KG1 (cell line): Measurements from ENCODE around the gene UTY.
"Not testable (repeated sequence)": the region's sequence is repeated elsewhere in the genome, so short reads cannot be mapped to it uniquely, and the experiment has no call there.

Experiments
- DNase-seq: peaks from one replicate; lab custom pipeline; 2025; lab: John Stamatoyannopoulos, UW

Gene UTY

DNA sequence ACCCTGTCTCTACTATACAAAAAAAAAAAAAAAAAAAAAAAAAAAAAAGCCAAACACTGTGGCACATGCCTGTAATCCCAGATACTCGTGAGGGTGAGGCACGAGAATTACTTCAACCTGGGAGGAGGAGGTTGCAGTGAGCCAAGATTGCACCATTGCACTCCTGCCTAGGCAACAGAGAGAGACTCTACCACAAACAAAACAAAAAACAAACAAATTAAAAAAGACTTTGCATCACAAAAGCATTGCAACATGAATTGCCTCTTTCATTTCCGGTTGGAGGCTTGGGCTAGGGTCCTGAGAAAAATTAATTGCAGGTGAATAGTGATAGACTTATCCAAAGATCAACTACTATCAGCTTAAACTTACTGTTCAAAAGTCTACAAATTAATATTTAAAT is 180.4 kb downstream of the UTY start:
- DNase-seq = no peak

DNA sequence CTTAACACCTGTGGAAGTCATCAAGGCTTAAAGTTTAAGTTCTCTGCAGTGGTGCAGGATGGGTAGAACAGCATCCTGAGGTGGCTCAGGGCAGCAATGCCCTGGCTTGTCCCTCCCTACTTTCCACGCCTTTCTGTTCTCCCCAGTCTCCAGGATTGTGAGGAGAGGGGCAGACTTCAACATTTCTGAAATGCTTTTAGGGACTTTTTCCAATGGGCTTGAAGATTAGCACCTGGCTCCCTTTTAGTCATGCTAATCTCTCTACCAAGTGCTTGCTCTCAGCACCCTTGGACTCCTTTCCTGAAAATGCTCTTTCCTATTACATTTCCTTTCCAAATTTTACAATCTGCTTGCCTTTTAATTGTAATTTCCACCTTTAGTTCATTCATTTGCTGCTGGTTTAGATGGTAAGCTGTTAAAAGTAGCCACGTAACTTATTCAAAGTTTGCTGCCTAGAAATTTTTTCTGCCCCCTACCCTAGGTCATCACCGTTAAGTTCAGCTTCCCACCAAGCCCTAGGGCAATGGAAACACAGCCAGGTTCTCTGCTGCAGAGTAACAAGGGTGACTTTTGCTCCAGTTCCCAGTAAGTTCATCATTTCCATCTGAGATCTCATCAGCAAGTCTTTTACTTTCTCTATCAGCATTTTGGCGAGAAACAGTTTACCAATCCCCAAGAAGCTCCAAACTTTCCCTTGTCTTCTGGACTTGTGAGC is 183.5 kb downstream of the UTY start:
- no peak for DNase-seq

DNA sequence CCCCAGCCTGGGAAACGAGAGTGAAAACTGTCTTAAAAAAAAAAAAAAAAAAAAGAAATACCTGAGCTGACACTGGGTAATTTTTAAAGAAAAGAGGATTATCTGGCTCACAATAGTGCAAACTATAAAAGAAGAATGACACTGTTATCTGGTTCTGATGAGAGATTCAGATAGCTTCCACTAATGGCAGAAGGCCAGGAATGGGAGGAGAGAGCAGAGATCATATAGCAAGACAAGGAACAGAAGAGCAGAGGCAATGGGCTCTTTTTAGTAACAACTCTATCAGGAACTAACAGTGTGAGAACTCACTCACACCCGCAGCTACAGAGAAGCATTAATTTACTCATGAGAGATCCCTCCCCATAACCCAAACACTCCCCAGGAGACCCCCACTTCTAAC is 184.8 kb downstream of the UTY start:
- DNase-seq = no peak

DNA sequence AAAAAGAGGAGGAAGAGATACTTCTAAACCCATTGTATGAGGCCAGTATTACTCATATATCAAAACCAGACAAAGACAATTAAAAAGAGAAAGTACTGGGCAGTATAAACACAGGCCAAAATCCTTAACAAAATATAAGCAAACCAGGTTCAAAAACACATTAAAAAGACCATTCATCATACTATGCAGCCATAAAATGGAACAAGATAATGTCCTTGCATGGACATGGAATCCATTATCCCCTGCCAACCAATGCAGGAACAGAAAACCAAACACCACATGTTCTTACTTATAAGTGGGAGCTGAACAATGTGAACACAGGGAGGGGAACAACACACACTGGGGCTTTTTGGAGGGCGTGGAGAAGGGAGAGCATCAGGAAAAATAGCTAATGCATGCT is 188.6 kb downstream of the UTY start:
- DNase-seq = no peak

DNA sequence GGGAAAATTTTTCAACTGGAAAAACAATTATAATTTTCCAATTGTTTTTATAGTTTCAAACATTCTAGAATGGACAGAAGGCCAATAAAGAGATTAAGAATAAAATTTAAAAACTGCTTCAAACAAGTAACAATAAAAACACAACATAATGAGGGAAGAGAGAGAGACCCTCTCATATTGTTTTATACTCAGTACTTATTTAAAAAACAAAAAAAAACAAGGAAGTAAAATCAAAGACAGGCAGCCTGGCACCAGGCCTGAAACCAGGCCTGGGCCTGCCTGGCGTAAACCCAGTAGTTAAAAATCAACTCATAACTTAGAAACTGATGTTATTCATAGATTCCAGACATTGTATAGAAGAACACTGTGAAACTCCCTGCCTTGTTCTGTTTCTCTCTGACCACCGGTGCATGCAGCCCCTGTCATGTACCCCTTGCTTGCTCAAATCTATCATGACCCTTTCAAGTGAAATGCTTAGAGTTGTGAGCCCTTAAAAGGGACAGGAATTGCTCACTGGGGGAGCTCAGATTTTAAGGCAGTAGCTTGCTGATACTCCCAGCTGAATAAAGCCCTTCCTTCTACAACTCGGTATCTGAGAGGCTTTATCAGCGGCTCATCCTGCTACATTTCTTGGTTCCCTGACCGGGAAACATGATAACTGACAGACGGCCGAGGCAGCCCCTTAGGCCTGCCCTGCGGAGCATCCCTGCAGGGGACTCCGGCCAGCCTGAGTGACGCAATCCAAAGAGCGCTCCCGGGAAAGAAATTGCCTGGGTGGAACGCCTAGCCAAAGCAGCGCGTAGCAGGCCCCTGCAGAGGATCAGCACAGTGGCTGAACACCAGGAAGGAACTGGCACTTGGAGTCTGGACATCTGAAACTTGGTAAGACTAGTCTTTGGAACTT is 197.4 kb downstream of the UTY start:
- not testable (repeated sequence) for DNase-seq

DNA sequence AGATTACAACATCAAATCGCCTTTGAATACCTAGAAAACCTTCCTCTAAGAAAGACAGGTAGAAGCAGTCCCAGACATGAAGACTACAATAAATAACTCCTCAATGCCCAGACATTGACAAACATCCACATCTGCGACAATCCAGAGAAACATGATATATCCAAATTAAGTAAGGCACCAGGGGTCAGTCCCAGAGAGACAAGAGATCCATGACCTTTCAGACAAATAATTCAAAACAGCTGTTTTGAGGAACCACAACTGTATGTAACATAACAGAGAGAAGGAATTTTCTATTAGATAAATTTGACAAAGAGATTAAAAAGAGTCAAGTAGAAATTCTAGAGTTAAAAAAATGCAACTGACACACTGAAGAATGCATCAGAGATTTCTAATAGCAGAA is 200.3 kb downstream of the UTY start:
- no peak for DNase-seq

DNA sequence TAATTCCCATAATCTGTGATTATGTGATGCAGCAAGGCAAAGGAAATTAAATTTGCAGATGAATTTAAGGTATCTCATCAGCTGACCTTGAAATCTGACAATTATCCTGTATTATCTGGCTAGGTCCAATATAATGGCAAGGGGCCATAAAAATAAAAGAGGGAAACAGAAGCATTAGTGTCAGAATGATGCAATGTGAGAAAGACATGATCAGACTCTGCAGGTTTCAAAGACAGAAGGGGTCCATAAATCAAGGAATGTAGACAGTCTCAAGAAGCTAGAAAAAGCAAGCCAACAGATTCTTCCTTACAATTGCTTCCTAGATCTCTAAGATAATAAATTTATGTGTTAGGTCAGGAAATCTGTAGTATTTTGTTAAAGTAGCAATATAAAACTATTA is 208.1 kb downstream of the UTY start:
- no peak for DNase-seq

DNA sequence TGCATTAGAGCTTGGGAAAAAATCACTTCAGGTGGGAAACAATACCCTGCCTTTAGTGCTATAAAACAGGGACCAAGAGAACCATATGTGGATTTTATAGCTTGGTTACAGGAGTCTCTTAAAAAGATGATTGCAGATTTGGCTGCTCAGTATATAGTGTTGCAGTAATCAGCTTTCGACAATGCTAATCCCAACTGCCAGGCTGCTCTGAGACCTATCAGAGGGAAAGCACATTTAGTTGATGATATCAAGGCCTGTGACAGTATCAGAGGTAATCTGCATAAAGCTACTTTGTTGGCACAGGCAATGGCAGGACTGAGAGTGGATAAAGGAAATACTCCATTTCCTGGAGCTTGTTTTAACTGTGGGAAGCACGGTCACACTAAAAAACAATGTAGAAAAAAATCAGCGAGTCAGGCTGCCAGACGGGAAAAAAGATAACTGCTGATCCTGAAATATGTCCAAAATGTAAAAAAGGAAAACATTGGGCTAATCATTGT is 225.8 kb downstream of the UTY start:
- not testable (repeated sequence) for DNase-seq

DNA sequence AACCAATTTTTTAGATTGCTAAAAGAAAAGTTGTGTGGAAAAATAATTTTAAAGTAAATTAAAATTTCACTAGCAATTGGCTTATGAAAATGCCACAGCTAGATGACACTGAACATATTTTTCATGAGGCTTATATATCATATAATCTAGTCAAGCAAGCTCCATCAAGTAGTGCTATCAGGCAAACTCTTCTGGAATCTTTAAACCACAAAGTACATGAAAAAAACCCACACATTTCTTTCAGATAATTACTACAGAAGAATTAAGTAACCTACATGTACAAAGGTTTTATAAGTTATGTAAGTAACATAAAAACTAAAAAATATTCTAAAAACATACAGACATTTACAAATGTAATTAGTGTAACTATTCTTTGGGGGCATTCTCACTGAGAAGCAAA is 229.4 kb downstream of the UTY start:
- no peak for DNase-seq

DNA sequence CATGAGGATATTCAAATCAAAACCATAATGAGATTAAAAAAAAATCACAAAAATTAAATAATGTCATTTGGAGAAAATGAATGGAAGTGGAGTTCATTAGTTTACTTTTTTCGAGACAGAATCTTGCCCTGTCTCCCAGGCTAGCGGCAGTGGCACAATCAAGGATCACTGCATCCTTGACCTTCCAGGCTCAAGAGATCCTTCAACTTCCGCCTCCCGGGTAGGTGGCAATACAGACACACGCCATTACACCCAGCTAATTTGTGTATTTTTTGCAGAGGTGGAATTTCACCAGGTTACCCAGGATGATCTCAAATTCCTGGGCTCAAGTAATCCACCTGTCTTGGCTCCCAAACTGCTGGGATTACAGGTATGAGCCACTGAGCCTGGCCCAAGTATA is 236.1 kb downstream of the UTY start:
- DNase-seq = no peak

DNA sequence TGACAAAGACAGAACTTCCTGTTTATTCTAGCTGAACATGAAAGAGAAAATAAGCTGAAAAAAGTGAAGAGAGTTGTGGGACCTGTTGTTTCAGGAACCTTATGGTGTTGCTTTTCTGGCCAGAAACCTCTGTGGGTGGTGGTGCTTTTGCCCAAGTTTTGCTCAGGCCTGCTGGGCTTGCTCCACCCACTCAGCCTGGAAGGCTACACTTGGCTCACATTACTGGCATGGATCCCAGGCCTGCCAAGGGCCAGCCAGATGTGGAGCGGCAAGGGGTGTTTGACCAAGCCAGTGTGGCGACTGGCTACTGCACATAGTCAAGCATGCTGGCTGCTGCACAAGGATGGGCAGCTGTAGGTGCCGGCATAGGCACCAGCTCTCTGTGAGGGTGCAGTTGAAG is 245.9 kb downstream of the UTY start:
- DNase-seq = no peak

DNA sequence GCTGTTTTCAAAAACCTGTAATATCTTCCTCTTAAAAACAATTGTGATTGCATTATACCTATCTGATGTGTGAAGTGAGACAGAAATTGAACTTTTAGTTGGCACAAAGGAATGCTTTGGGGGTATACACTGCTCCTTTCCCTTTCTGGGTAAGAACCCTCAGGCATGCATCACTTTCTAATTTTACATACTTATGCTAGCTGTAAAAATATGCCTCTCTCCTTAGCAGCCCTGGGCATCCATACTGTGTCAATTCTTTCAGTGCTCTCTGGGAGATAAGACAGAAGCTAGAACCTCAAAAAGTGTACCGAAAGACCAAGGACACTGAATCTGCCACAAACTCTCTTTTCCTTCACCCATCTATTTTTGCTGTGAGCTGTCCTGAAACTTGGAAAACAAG is 246.7 kb downstream of the UTY start:
- no peak for DNase-seq

DNA sequence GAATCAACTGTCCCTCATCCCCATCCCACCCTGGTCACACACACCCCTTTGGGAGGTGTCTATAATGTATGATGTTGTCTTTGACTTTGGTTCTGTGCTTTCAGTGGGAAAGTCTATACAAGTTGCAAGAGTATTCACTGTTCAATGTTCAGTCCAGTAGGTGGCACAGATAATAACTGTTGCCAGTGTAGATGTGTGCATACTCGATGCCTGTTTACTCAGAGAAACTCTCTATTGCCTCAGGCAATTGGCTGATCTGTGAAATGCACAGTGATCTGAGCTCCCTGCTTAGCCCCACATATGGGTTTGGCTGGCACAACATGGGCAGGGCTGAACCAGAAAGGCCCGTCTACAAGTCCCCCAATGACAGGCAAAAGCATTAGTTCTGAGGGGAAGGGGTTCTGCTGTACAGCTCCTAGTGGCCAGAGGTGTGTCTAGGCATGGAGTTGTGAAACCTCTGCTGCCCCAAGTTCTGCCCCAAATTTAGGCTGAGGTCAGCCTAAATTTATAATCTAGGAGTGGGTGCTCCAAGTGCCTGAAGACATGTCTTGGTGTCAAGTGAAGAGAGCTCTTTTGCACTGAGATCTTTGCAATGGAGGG is 252.4 kb downstream of the UTY start:
- DNase-seq = no peak

DNA sequence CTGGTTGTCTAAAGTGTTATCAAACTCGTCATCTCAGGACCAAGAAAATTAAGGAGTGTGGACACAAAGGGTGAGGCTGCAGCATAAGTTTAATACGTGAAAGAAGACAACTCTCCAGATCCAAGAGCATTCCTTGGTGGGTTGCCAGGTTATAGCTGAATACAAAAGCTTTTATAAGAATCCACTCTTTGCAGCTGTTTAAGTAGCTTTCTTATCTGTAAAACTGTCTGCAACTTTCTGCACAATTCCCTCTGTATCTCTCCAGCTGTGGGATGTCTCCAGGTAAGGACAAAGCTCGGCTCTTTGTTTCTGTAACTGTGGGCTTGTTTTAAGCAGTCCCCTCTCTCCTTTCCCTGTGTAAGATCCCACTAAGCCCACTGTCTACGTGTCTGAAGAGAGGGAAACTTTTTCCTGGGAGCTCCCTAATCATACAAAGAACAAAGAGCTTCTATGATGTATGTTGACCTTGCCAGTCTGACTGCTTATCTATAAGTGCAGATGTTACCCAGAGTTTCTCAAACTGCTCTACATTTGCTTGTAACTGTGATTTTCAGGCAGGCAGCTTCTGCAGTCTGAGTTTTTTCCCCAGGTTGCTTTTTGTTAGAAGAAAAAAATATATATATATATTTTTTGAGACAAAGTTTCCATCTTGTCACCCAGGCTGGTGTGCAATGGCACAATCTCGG is 268.7 kb downstream of the UTY start:
- DNase-seq = no peak

DNA sequence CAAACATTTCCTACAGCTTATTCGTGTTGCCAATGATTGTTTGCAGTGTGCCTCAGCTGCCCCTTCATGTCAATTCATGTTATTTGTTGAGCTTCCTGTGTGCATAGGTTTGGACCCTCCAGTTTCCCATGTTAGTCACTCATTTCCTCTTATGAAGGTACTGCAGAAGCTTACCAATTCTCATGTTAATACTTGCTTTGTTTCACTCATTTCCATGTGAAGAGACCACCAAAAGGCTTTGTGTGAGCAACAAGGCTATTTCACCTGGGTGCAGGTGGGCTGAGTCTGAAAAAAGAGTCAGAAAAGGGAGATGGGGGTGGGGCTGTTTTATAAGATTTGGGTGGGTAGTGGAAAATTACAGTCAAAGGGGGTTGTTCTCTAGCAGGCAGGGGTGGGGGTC is 274.6 kb downstream of the UTY start:
- no peak for DNase-seq
